ENCODE measurements around the gene C1QTNF5.

DNA sequence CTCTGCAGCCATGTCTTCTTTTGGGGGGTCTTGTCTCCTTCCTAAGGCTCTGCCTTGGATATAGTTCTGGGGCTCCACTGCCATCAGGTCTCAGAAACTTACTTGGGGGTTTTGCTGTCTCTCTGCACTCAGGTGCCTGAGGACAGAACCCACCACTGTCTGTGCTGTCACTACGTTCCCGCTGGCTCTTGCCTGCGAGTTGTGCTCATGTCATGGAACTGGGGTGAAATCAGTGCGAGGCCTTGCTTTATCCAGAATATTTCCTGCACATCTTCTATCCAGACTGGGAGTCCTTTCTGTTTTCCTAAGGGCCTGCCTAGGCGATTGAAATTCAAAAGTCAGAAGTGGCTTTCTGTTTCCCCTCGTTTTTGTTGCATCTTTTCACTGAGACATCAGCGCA, 47.4 kb upstream of the C1QTNF5 start:
- no peak for TF ChIP-seq EP300 (conservative IDR thresholded peaks at IDR 0.05; ENCODE audit: poor library complexity, severe bottlenecking)
- TF ChIP-seq, protein P1, sequence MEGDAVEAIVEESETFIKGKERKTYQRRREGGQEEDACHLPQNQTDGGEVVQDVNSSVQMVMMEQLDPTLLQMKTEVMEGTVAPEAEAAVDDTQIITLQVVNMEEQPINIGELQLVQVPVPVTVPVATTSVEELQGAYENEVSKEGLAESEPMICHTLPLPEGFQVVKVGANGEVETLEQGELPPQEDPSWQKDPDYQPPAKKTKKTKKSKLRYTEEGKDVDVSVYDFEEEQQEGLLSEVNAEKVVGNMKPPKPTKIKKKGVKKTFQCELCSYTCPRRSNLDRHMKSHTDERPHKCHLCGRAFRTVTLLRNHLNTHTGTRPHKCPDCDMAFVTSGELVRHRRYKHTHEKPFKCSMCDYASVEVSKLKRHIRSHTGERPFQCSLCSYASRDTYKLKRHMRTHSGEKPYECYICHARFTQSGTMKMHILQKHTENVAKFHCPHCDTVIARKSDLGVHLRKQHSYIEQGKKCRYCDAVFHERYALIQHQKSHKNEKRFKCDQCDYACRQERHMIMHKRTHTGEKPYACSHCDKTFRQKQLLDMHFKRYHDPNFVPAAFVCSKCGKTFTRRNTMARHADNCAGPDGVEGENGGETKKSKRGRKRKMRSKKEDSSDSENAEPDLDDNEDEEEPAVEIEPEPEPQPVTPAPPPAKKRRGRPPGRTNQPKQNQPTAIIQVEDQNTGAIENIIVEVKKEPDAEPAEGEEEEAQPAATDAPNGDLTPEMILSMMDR (IDR thresholded peaks at IDR 0.05; ENCODE audit: poor library complexity, severe bottlenecking): no peak
- TF ChIP-seq MXI1 (conservative IDR thresholded peaks at IDR 0.05; ENCODE audit: poor library complexity, severe bottlenecking): no peak
- no peak for TF ChIP-seq POLR2AphosphoS5 (IDR thresholded peaks at IDR 0.05)
